NCI-H1417 treated with DMSO at 0.1 percent for 48 hours (cell line): Measurements from ENCODE around the gene KRTAP19-6.
"Not testable (repeated sequence)": the region's sequence is repeated elsewhere in the genome, so short reads cannot be mapped to it uniquely, and the experiment has no call there.

Source experiments
- DNase-seq: peaks from one replicate; lab custom pipeline; 2025; lab: John Stamatoyannopoulos, UW

KRTAP19-6 gene, protein sequence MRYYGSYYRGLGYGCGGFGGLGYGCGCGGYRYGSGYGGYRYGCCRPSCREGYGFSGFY

GRCh38 chr21:30541764-30542163 is at the start of gene KRTAP19-6:
Gene KRTAP19-6 (minus strand): TSS chr21:30541864. CDS start chr21:30541833, 31 bp downstream.
- DNase-seq = no peak

DNA sequence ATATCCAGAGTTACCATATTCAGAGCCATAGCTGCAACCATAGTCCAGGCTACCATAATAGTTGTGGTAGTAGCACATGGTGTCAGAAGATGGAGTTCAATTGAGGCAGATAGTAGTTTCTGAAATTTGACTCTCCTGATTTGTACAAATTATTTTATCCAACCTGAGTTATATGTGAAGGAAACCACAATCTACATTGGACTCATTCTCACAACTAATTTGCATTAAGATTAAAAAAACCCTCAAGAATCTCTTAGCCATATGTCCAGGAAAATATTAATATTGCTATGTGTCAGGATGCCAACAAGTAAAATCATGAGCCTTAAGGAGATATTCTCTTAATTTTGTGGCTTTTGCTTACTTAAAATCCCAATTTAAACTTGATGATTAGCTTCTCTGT is 48.6 kb upstream of the KRTAP19-6 start, which contains the start of gene KRTAP22-2:
KRTAP22-2 (minus strand) TSS at position 101 of the 400 bp plus-strand sequence.
- DNase-seq = no peak

- no peak for DNase-seq
These were observed 41.2 kb upstream of the KRTAP19-6 start for GRCh38 chr21:30582870-30583269.

DNA sequence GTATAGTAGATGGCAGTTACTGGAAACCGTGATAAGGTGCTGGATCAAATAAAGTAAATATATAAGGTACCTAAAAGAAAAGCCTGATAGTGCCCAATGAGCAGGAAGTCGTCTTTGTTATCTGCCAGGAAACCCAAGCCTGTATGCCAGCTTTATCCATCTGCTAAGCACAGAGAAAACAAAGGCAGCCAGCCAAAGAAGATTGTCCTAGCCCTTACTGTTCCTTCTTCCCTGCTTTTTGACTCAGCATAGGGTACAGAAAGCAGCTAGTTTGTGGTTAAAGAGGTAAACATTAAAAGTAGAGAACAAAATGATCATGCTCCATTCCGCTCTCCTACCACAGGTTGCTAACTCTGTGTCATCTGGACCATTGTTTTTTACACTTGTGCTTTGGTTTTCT is 38.5 kb upstream of the KRTAP19-6 start:
- no peak for DNase-seq

DNA sequence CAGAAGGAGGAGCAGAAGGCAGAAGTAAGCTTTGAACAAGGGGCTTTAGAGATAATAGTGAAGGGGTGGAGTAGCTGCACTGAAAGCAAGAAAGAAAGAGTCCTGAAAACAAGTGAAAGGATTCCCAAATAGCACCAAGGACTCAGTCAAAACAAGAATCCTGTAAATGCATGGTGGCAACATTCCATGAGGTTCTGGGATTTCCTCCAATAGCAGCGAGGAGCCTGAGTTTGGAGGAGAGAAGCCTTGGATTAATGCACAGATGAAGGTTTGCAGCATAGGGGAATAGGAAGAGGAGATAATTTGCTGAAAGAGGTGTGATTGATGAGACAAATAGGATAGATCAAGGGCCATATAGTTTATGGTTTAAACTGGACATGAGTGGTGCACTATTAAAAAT is 37.7 kb upstream of the KRTAP19-6 start:
- DNase-seq = no peak

GRCh38 chr21:30577766-30578165 is 36.1 kb upstream of the KRTAP19-6 start:
- no peak for DNase-seq

DNA sequence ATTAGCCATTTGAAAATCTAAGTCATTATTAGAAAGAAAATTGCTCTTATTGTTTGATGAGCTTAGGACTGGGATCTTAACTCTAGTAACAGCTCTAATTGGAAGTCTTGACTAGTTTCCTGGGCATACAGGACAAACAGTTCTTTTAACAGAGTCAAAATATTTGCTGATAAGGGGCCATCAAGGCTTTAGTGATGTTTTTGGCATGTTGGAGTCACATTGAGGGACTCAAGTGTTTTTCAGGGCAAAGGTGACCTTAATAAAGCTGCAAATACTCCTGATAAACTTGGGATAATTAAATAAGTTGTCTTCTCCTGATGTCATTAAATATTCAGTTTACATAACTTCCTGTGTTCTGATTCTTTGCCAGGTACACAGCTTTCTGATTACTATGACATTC is 26.0 kb upstream of the KRTAP19-6 start:
- no peak for DNase-seq

DNA sequence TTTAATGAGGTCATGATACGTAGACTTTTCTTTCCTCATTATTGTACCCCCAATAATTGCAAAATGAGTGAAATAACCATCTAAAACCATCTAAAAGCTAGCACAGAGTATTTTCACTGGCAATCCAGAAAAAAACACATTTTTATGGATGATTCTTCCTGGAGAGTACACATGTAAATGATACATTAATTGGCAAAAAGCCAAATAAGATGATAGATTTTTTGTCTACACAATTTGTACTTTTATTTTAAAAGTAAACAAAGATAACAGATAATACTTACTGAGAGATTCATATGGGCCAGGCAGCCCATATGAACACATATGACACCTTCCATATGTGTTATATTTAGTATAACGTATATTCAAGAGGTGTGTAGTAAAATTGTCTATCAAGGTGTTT is 22.0 kb upstream of the KRTAP19-6 start:
- DNase-seq = no peak

DNA sequence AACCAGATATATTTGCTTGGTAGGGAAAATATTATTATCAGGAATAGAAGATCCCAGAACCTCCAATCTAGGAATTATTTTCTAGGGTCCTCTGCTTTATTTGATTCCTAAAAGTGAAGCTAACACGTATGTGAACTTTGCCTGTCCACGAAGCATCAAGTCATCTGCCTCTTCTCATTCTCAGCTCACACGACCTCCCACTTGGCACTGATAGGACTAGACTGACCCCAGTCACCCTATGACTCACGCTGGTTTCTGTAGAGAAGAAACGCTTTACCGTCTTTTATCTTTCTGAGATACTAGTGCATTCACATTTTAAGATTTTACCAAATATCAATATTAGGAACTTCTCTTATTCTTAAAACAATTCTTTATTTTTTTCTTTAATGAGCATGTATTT is 21.4 kb upstream of the KRTAP19-6 start:
- no peak for DNase-seq

GRCh38 chr21:30561957-30562356 is 20.3 kb upstream of the KRTAP19-6 start:
- no peak for DNase-seq

DNA sequence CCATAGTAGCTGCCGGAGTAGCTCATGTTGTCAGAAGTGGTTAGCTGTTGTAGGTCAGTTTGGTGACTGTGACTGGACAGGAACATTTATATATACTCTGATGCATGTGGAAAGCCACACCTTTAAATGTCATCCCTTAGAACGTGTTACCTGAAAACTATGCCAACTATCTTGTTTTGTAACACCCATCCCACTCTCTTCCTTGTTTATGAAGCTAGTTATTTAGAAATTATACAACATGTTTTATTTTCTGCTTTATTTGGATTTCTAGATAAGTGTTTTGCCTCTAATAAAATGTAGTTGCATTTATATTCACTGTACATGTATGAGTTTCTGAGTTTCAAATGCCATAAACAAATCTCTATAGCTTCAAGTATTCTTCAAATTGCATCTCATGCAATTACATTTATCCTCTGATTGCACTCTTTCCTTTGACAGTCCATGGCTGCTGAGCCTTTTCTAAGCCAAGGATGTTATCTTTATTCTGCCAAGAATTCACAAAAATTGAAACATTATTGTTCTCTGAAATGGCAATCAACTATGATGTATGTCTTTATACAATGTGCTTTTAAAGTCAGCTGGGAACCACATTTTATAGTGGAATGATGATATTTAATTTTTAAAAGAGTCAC is 19.7 kb upstream of the KRTAP19-6 start, which contains the start of gene KRTAP19-7:
KRTAP19-7 (minus strand) TSS at position 51 of the 632 bp plus-strand sequence; CDS start at position 26, 25 bp downstream.
- DNase-seq = no peak

DNA sequence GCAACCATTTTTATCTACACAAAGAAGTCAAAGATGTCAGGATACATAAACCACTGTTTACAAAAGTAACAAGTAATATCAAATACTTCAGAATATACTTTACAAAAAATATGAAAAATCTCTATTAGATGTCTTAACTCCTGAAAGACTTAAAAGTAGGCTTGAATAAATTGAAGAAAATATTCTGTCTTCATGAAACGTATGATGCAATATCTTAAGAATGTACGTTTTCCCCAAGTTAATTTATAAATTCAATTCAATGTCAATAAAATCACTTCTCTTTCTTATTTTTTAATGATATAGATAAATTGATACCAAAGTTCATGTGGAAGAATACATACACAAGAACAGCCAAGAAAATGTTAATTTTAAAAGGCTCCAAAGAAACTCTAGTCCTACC is 13.4 kb upstream of the KRTAP19-6 start:
- DNase-seq = no peak

GRCh38 chr21:30552782-30553181 is 11.1 kb upstream of the KRTAP19-6 start:
- DNase-seq = no peak

- DNase-seq = no peak
These were observed 22.8 kb downstream of the KRTAP19-6 start for GRCh38 chr21:30518876-30519275.

GRCh38 chr21:30515681-30516080 is 26.0 kb downstream of the KRTAP19-6 start:
- no peak for DNase-seq

- DNase-seq = not testable (repeated sequence)
These were observed 36.0 kb downstream of the KRTAP19-6 start for GRCh38 chr21:30505621-30506205.

DNA sequence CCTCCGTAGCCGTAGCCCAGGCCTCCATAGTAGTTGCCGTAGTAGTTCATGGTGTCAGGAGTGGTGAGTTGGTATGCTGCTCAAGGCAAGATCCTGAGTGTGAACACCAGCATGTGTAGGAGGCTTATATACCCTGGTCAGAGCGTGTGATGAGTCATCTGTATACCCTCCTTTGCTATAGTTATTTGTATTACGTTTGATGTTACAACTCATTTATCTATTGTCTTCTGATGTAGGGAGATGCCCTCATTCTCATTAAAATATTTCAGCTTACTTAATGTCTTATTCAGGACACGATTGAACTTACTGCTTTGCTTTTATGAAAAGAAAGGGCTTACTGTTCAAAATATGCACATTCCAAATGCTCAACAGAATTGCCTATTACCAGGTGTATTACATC is 39.6 kb downstream of the KRTAP19-6 start, which contains the start of gene KRTAP19-5:
KRTAP19-5 (minus strand) TSS at position 101 of the 400 bp plus-strand sequence; CDS start at position 50, 51 bp downstream.
- no peak for DNase-seq

- DNase-seq = no peak
These were observed 44.6 kb downstream of the KRTAP19-6 start, which contains the start of gene KRTAP19-4 for GRCh38 chr21:30497065-30497464. Gene KRTAP19-4 (minus strand): TSS chr21:30497165. CDS start chr21:30497110, 55 bp downstream.

GRCh38 chr21:30491963-30492428 is 49.7 kb downstream of the KRTAP19-6 start, which contains the start of gene KRTAP19-3:
Gene KRTAP19-3 (minus strand): TSS chr21:30492013. CDS start chr21:30491957, 56 bp downstream.
- DNase-seq = no peak
